Measurements from ENCODE around the gene BPIFA3.

BPIFA3 gene

GRCh38 chr20:33229843-33230242 is 12.7 kb downstream of the BPIFA3 start:
- no peak for DNase-seq

GRCh38 chr20:33231237-33231636 is 14.1 kb downstream of the BPIFA3 start:
- no peak for DNase-seq

GRCh38 chr20:33232486-33233072 is 15.4 kb downstream of the BPIFA3 start:
- peak; percentile 8 for DNase-seq

GRCh38 chr20:33233129-33233774 is 16.1 kb downstream of the BPIFA3 start:
- DNase-seq = peak; percentile 36

GRCh38 chr20:33234050-33234449 is 16.9 kb downstream of the BPIFA3 start:
- DNase-seq = no peak

GRCh38 chr20:33235696-33236095 is 18.5 kb downstream of the BPIFA3 start, which contains the start of gene BPIFA1:
Gene BPIFA1 (plus strand): TSS chr20:33235996. CDS start chr20:33237712, 1,716 bp downstream.
- DNase-seq = no peak

GRCh38 chr20:33236351-33236750 is 19.2 kb downstream of the BPIFA3 start:
- no peak for DNase-seq

GRCh38 chr20:33237989-33238388 is 20.8 kb downstream of the BPIFA3 start:
- no peak for DNase-seq

GRCh38 chr20:33239418-33239817 is 22.3 kb downstream of the BPIFA3 start:
- no peak for DNase-seq

- no peak for DNase-seq
These were observed 23.0 kb downstream of the BPIFA3 start for GRCh38 chr20:33239979-33240736.

GRCh38 chr20:33240923-33241322 is 23.8 kb downstream of the BPIFA3 start:
- DNase-seq = no peak

- no peak for DNase-seq
These were observed 25.4 kb downstream of the BPIFA3 start for GRCh38 chr20:33242319-33243100.

GRCh38 chr20:33246077-33246476 is 28.9 kb downstream of the BPIFA3 start:
- no peak for DNase-seq

- peak; percentile 73 for DNase-seq
These were observed 32.3 kb downstream of the BPIFA3 start for GRCh38 chr20:33249456-33249855.

GRCh38 chr20:33250666-33251065 is 33.5 kb downstream of the BPIFA3 start:
- DNase-seq = peak; percentile 82

GRCh38 chr20:33251496-33251895 is 34.3 kb downstream of the BPIFA3 start:
- DNase-seq = peak; percentile 59

GRCh38 chr20:33252460-33252859 is 35.3 kb downstream of the BPIFA3 start:
- no peak for DNase-seq

GRCh38 chr20:33255005-33255404 is 37.9 kb downstream of the BPIFA3 start:
- no peak for DNase-seq

GRCh38 chr20:33257237-33257636 is 40.1 kb downstream of the BPIFA3 start:
- DNase-seq = no peak

- DNase-seq = no peak
These were observed 42.2 kb downstream of the BPIFA3 start for GRCh38 chr20:33259371-33259770.

GRCh38 chr20:33261465-33261864 is 44.3 kb downstream of the BPIFA3 start:
- no peak for DNase-seq

- peak; percentile 86 for DNase-seq
These were observed 45.5 kb downstream of the BPIFA3 start for GRCh38 chr20:33262658-33263065.

GRCh38 chr20:33263784-33264183 is 46.6 kb downstream of the BPIFA3 start:
- DNase-seq = no peak

All from NCI-H69 (cell line).